ENCODE results near the gene IL20RA. TPM values are rescaled to one million over a fixed set of nuclear protein-coding genes. Genes with fewer than 3 reads are reported as not detected.

Gene IL20RA
- total and polyA plus RNA-seq, 2 of the 13 experiments (the other 11 are each of a cell fraction or from before 2014, with no cell fraction given): not detected

DNA sequence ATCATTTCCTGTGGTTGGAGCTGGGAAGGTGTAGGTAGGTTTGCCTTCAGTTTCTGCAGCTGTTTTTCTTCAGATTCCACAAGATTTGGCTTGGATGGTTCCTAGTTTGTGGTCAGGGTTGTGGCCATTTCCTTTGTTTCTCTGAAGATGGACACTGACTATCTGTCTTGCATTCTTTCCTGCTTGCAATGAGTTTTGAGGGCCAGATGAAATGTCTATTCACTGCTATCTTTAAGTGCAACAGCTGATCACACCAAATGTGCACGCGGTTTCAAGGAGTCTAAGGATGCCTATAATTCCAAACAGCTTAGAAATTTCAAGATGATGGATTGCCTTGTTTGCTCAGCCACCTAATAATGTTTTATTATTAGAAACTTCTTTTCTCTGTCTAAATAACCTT lies 28.4 kb downstream of the IL20RA start:
- Histone ChIP-seq H3K9me3 (ENCODE audit: low read length) (no peaks in the 10 kb centered on the region), H3K79me2 (ENCODE audit: insufficient read depth, low read length) (no peaks in the 10 kb centered on the region), H3K36me3 (replicated peaks in 1 of 2; ENCODE audit: control insufficient read depth in 1 of 2, insufficient read depth in 2 of 2, low read length in 2 of 2) (no peaks in the 10 kb centered on the region), H3K27ac (ENCODE audit: extremely low read length, insufficient read depth, low read length) (no peak overlapping the region), H3K4me2 (ENCODE audit: low read depth, low read length) (no peak overlapping the region), H3K4me3 (replicated peaks in 1 of 3; ENCODE audit: insufficient read depth in 1 of 3, low read depth in 2 of 3, low read length in 3 of 3) (no peak overlapping the region), H3K27me3 (ENCODE audit: control insufficient read depth in 1 of 2, insufficient read depth in 2 of 2, low read length in 2 of 2) (peaks cover 0 to 2% of the 10 kb centered on the region in 2 experiments; a peak in 1 of 5 replicates), H4K20me1 (ENCODE audit: insufficient read depth, low read length) (no peaks in the 10 kb centered on the region), H3K4me1 (ENCODE audit: insufficient read depth, low read length) (no peaks in the 10 kb centered on the region), H3K9ac (ENCODE audit: insufficient read depth, low read depth, low read length) (no peak overlapping the region), H2AFZ (ENCODE audit: low read length) (no peak overlapping the region)
- ChIA-PET CTCF (ENCODE audit: low intra/inter-chr PET ratio, low total read pairs) (no interaction called here), POLR2A (no interaction called here)
- TF ChIP-seq GTF2F1 (IDR thresholded peaks at IDR 0.05; ENCODE audit: low read length) (no peak), CC2D1A (CRISPR knock-in tag; IDR thresholded peaks at IDR 0.05) (no peak), TBP (CRISPR knock-in tag; IDR thresholded peaks at IDR 0.05) (no peak), ZNF354B (CRISPR knock-in tag; IDR thresholded peaks at IDR 0.05) (no peak), KAT2B (IDR thresholded peaks at IDR 0.05; ENCODE audit: borderline replicate concordance, low read depth, low read length) (no peak), ZFP36L2 (CRISPR knock-in tag; IDR thresholded peaks at IDR 0.05) (no peak), ZNF12 (CRISPR knock-in tag; IDR thresholded peaks at IDR 0.05) (no peak), NAIF1 (CRISPR knock-in tag; IDR thresholded peaks at IDR 0.05; ENCODE audit: borderline replicate concordance) (no peak), MXD4 (CRISPR knock-in tag; IDR thresholded peaks at IDR 0.05) (no peak), FOSL2 (CRISPR knock-in tag; IDR thresholded peaks at IDR 0.05) (no peak), SIX1 (CRISPR knock-in tag; IDR thresholded peaks at IDR 0.05; ENCODE audit: borderline replicate concordance) (no peak), ZNF572 (CRISPR knock-in tag; IDR thresholded peaks at IDR 0.05) (no peak)
- TF ChIP-seq, protein P1, sequence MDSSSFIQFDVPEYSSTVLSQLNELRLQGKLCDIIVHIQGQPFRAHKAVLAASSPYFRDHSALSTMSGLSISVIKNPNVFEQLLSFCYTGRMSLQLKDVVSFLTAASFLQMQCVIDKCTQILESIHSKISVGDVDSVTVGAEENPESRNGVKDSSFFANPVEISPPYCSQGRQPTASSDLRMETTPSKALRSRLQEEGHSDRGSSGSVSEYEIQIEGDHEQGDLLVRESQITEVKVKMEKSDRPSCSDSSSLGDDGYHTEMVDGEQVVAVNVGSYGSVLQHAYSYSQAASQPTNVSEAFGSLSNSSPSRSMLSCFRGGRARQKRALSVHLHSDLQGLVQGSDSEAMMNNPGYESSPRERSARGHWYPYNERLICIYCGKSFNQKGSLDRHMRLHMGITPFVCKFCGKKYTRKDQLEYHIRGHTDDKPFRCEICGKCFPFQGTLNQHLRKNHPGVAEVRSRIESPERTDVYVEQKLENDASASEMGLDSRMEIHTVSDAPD (CRISPR knock-in tag; IDR thresholded peaks at IDR 0.05): no peak
- TF ChIP-seq, protein P2, sequence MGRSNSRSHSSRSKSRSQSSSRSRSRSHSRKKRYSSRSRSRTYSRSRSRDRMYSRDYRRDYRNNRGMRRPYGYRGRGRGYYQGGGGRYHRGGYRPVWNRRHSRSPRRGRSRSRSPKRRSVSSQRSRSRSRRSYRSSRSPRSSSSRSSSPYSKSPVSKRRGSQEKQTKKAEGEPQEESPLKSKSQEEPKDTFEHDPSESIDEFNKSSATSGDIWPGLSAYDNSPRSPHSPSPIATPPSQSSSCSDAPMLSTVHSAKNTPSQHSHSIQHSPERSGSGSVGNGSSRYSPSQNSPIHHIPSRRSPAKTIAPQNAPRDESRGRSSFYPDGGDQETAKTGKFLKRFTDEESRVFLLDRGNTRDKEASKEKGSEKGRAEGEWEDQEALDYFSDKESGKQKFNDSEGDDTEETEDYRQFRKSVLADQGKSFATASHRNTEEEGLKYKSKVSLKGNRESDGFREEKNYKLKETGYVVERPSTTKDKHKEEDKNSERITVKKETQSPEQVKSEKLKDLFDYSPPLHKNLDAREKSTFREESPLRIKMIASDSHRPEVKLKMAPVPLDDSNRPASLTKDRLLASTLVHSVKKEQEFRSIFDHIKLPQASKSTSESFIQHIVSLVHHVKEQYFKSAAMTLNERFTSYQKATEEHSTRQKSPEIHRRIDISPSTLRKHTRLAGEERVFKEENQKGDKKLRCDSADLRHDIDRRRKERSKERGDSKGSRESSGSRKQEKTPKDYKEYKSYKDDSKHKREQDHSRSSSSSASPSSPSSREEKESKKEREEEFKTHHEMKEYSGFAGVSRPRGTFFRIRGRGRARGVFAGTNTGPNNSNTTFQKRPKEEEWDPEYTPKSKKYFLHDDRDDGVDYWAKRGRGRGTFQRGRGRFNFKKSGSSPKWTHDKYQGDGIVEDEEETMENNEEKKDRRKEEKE (IDR thresholded peaks at IDR 0.05): no peak
- TF ChIP-seq, protein P3, sequence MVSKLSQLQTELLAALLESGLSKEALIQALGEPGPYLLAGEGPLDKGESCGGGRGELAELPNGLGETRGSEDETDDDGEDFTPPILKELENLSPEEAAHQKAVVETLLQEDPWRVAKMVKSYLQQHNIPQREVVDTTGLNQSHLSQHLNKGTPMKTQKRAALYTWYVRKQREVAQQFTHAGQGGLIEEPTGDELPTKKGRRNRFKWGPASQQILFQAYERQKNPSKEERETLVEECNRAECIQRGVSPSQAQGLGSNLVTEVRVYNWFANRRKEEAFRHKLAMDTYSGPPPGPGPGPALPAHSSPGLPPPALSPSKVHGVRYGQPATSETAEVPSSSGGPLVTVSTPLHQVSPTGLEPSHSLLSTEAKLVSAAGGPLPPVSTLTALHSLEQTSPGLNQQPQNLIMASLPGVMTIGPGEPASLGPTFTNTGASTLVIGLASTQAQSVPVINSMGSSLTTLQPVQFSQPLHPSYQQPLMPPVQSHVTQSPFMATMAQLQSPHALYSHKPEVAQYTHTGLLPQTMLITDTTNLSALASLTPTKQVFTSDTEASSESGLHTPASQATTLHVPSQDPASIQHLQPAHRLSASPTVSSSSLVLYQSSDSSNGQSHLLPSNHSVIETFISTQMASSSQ (IDR thresholded peaks at IDR 0.05; ENCODE audit: low read depth): no peak
- TF ChIP-seq, protein P3 (CRISPR knock-in tag; IDR thresholded peaks at IDR 0.05; ENCODE audit: borderline replicate concordance): no peak
- DNase-seq (ENCODE audit: low spot score) (no peak), FAIRE-seq (no peak), ATAC-seq (no peak)
- in situ Hi-C loops (cut with HindIII; ENCODE audit: extremely low pct_ligation_motif_present, low pct_unique_long_range_greater_than_20kb): no loop called here
- intact Hi-C loops (cut with micrococcal nuclease; ENCODE audit: unreplicated experiment): no loop called here
- BruUV-seq (replicated peaks): no TSS peak
- WGBS (ENCODE audit: low lambda C conversion rate): 0% methylated on average over 2 of the region's 2 CpGs
